RKO (cell line): Measurements from ENCODE around the gene FGF6.
"Not testable (repeated sequence)": the region's sequence is repeated elsewhere in the genome, so short reads cannot be mapped to it uniquely, and the experiment has no call there.

Experiments used
- DNase-seq: peaks from one replicate; pipeline ENCODE4 v3.0.0-alpha.2; 2016; ENCODE audit warnings: low spot score

The FGF6 gene

DNA sequence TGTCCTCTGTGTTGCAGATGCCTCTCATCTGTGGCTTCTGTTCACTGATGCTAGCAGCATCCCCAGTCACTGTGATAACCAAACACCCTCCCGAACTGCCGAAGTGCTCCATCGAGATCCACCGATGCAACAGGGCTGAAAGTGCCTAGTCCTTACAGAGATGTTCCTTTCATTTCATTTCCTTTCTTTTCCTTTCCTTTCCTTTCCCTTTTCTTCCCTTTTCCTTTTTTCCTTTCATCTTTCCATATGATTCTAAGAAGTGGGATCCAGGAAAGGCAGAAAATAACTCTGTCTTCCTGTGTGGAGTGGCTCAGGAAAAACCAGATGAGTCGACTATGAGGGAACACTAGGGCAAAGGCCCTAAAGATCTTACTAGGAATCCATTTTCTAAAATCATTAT is 26.7 kb downstream of the FGF6 start:
- DNase-seq = no peak

DNA sequence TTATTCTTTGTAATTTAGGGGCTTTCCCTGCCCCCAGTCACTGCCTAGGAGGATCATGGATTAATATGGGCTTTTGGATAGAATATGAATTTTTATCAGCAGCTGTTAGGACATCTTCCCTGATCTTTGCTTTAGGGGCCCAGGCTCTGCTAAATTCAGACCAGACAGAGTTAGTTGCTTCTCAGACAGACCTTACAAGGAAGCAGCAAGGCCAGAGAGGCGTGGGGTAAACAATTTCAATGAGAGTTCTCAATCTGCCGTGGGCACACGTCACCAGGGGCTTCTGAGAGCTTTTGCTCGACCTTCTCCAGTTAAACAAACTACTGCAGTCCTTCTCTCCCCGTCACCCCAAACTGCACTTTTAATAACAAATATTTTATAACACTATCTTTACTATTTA is 27.7 kb downstream of the FGF6 start:
- no peak for DNase-seq

DNA sequence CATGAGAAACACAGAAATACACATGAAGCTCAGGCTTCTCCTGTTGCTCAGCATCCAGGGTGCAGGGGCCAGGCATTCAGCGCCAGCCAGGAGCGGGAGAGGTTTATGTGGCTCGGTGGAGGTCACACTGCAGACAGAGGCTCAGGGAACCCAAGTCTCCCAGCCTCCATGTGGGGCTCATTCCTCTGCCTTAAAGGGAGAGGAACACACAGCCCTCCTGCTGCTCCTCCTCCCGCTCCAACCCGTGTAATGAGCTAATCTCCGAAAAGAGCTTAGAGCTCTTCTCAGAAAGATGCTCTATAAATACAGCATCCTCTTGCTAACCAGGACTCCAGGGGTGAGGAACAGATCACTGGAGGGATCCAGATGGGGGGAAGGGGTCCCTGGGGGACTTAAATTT is 28.2 kb downstream of the FGF6 start:
- DNase-seq = no peak

DNA sequence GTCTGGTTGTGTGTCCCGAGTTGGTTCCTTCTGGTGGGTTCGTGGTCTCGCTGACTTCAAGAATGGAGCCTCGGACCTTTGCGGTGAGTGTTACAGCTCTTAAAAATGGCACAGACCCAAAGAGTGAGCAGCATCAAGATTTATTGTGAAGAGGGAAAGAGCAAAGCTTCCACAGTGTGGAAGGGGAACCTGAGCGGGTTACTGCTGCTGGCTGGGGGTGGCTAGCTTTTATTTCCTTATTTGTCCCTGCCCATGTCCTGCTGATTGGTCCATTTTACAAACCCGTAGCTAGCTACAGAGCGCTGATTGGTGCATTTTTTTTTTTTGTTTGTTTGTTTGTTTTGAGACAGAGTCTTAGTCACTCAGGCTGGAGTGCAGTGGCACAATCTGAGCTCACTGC is 29.3 kb downstream of the FGF6 start:
- DNase-seq = no peak

DNA sequence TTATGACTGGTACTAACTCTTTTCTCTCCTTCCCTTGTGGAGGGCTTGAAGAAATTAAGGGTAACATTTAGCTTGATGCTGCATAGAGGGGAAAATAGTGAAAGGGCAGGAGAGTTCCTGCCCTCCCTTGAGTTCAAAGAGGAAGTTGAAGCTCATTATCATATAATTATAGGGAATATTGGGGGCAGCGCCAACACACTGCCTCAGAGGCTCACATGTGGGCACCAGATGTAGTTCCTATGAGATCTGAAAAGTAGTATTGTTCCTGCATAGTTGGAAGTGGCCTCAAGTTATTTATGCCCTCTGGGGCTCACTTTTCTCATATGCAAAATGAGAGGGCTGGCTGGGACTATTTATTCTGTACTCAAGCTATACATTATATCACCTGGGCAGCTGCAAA is 33.1 kb downstream of the FGF6 start:
- no peak for DNase-seq

DNA sequence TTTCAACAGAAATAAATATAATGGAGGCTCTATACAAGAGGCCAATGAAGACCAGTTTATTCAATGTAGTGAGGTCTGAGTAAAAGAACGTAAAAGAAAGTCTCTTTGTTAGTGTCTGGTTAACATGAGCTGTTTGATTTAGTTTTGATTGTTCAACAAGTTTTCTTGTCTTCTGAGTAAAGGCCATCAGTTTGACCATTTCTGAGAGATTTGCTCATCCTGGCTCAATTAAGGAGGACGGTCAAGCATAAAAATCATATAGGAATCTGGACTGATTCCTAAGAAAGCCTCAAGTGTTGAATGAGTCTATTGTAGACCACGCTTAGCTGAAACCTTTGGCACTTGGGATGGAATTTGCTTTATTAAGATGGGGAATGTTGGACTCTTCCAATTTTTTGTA is 33.6 kb downstream of the FGF6 start:
- DNase-seq = no peak

DNA sequence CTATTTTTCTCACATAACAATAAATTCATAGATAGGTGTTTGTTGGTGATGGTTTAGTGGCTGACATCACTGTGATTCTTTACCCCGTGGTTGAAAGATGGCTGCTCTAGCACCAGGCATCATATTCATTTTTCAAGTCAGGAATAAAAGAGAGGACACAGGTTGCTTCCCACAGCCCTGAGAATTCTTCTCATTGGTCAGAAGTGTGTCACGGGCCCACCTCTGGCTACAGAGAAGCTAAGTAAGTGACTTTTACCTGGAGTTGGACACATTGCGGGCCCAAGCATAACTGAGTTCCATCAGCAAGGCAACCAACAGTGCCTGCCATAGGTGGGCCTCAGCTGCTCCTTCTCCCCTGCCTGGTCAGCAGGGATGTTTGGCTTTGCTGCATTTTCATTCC is 38.5 kb downstream of the FGF6 start:
- no peak for DNase-seq

DNA sequence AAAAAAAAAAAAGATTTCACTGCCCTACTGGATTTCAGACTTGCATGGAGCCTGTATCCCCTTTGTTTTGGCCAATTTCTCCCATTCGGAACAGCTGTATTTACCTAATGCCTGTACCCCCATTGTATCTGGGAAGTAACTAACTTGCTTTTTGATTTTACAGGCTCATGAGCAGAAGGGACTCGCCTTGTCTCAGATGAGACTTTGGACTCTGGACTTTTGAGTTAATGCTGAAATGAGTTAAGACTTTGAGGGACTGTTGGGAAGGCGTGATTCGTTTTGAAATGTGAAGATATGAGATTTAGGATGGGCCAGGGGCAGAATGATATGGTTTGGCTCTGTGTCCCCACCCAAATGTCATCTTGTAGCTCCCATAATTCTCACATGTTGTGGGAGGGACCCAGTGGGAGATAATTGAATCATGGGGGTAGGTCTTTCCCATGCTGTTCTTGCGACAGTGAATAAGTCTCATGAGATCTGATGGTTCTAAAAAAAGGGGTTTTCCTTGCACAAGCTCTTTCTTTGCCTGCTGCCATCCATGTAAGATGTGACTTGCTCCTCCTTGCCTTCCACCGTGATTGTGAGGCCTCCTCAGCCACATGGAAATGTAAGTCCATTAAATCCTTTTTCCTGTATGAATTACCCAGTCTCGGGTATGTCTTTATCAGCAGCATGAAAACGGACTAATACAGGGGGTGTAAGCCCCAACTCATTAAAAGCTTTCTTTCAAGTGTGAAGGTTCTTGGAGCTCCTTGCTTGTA is 40.6 kb downstream of the FGF6 start:
- DNase-seq = not testable (repeated sequence)

DNA sequence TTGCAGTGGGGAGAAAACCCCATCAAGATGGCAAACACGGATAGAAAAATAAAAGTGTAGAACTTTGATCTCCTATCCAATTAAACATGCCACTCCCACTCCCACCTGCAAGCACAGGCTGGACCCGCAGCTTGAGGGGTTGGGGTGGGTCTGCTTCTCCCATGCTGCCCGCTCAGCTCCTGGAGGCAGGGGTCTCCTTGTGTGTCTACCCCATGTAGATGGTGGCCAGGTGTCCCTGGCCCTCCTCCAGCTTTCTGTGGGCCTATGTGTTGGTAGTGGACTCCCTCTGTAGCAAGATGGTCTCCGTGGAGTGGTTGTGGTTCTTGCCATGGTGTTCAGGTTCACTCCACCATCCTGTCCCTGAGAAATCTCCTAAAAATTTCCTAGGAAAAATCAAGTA is 42.6 kb downstream of the FGF6 start:
- no peak for DNase-seq

DNA sequence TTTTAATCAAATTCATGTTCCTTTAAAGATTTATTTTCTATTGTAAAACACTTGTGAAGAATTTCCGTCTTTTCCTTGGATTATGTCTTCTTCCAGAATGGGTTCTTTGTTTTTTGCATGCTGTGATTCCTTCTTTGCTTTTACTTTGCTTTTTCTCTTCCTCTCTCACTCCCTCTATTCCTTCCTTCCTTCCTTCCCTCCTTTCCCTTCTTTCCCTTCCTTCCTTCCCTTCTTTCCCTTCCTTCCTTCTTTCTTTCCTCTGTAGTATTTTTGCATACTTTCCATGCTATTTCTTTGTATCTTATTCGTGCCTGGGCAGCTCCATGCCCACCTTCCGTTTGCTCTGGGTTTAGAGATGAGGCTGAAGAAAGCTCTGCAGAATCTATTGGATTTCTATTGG is 44.5 kb downstream of the FGF6 start:
- no peak for DNase-seq

DNA sequence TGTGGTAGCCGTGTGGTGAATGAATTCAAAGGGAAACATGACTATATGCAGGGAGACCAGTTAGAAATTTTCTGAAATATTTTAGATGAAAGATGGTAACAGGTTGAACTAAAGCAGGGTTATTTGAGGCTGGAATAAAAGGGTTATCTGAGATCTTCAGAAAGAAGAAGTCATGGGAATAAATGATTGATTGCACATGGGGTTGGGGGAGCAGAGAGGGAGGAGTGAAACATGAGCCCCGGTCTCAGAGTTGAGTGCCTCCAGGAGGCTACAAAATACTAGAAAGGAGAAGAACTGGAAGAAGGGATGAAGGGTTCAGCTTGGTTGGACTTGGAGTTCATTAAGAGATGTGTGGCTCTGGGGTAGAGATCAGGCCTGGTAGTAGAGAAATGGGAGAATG is 49.8 kb downstream of the FGF6 start:
- no peak for DNase-seq

DNA sequence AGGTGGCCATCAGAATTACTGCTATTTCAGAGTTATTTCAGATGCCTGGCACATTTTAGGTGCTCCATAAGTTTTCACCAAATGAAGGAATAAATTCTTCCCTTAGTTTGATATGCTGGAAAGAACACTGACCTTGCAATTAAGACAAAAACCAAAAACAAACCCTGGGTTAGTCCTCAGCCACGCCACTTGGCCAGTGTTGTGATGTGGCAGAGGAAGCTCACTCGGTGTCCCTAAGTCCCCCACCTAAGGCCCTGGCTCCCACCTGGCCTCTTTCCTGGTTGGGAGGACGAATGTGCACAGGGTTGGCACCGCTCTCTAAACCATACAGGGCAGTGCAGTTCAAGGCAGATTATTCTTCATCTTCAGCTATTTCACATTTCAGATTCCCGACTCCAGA is 52.4 kb downstream of the FGF6 start:
- no peak for DNase-seq

DNA sequence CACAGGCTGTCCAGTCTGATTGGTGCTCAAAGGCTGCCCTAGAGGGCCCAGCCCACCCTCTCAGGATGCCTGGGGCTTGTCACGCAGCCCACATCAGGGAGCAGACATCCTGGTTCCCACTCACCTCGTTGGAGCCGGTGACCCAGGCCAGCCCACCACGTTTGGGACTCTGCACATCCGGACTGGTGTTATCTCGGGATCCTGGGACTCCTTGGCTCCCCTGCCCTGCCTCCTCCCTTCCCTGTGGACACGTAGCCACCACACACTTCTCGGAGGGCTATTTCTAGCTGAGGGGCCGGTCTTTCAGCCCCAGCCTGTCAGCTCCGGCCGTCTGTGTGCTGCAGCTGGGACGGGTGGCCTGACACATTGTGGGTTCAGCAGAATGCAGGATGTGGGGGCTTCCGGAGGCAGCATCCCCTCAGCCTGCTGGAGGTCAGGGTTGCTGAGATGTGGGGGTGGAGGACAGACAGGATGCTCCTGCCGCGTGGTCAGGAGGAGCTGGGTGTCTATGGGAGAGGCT is 53.3 kb downstream of the FGF6 start:
- DNase-seq = no peak

DNA sequence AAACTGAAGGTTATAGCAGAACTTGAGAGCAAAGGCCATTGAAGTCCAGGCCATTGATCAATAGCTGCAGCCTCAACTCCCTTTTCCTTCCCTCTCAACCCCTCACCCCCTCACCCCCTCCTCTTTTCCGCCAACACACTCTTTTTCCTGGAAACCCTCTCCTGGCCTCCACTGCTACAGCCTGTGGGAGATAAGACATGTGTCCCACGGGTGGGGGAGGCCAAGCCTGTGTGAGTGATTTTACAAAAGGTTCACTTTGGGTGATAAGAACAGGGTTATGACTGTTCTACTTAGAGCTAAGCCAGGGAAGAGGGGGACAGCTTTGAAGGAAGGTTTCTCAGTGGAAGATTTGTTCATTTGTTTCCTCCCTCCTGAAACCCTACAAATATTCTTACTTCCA is 57.0 kb downstream of the FGF6 start:
- no peak for DNase-seq

DNA sequence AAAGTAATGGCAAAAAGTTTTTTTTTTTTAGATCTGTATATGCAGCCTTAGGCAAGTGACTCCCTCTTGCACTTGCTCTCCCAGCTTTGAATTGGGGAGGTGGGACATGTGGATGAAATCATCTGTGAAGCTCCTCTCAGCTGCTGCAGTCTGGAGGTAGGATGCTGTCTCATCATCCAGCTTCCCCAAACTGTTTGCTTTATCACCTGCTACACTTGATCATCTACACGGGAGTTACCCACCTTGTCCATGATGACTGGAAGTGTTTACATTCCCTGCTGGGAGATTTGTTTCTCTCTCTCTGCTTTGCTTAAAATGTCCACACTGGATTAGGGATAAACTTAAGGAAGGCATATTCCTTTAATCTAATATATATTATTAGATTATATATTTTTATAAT is 57.6 kb downstream of the FGF6 start:
- no peak for DNase-seq

DNA sequence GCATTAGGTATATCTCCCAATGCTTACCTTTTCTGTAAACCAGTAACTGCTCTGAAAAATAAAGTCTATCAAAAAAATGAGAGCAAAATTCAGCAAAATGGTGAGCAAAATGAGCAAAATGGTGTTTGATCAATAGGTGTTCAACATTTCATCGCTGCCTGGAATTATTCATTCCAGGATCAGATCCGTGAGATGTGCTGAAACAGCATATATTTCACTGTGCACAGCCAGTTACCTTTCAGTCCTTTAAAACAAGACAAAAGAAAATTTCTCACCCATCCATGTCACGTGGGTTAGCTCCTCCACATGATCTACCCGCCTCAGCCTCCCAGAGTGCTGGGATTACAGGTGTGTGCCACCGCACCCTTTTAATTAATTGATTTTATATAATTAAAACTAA is 58.0 kb downstream of the FGF6 start:
- no peak for DNase-seq

DNA sequence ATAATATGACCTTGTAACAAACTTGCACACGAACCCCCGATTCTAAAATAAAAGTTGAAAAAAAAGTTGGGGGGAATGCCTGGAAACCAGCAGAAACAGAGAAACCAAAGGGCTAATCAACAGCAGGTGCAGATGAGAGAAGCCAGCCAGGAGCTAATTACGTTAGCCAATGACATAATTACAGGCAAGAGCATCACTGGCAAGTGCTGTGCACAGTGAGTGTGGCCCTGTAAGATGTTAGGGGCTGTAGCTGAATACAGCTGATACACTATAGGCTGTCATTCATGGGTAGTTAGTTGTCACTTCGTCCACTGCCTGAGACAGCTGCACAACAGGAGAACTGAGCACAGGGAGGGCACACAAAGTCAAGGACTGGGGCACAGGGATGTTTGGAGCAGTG is 58.8 kb downstream of the FGF6 start:
- DNase-seq = no peak
